Left renal pelvis (tissue), 4 donors: ENCODE data around the gene RAD51. TPM values are rescaled to one million over a fixed set of nuclear protein-coding genes. Genes with fewer than 3 reads are reported as not detected.
"Not testable (repeated sequence)": the region's sequence is repeated elsewhere in the genome, so short reads cannot be mapped to it uniquely, and the experiment has no call there.

ENCODE experiments used
- DNase-seq, 4 donors: peaks; one replicate each; pipeline ENCODE4 v3.0.0-alpha.2; 2013; ENCODE audit warnings: low read depth in 4 of 4, low spot score in 3 of 4
- polyA plus RNA-seq, 4 donors: library from polyadenylated mRNA; unstranded; fragments of 120-200 nt; gene quantifications; one replicate each; pipeline ENCODE4 v1.2.1, GENCODE V29; 2013; ENCODE audit not compliant: insufficient read length in 4 of 4

The RAD51 gene
- 10 to 100 TPM; 10.7 to 14.9 (median 13.3) TPM for polyA plus RNA-seq

DNA sequence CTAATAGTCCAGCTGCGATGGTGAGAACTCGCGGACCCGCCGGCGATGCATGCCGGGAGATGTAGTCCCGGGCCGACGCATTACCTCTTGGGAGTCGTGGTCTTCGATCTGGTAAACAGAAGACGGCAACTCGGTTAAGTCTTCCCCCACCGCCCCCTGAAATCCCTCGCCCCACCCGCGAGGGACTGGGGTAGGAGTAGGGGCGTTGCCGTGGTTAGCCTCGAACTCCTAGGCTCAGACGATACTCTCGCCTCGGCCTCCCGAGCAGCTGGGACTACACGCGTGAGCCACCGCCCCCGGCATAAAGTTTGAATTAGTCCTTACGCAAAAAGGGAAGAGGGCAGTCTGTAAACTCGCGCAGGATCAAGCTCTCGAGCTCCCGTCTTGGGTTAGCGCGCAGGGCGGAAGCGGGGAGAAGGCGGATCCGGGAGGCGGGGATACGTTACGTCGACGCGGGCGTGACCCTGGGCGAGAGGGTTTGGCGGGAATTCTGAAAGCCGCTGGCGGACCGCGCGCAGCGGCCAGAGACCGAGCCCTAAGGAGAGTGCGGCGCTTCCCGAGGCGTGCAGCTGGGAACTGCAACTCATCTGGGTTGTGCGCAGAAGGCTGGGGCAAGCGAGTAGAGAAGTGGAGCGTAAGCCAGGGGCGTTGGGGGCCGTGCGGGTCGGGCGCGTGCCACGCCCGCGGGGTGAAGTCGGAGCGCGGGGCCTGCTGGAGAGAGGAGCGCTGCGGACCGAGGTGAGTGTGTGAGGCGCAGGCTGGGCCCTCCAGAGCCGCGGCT is at the start of gene RAD51:
Gene RAD51 (plus strand): TSS at position 487 of the 781 bp plus-strand sequence. CDS start 3,585 bp downstream, outside the sequence.
- DNase-seq: peak; percentile 82 to 88 (median 84)

DNA sequence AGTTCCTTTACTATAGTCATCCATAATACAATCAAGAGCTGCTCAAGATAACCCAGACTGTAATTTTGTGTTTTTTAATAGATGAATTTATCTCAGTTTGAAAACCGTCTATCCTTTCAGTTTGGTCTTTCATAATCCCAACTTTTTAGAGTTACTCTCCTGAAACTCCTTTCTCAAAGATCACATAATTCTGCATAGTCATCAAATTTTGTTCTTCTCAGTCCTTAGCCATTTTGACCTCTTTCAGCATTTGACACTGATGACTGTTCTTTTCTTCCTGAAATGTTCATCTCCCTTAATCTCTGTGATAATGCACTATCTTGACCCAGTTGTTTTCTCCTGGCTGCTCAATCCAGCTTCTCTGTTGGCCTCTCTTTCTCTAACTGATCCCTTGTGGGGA is 47.5 kb upstream of the RAD51 start:
- no peak for DNase-seq

DNA sequence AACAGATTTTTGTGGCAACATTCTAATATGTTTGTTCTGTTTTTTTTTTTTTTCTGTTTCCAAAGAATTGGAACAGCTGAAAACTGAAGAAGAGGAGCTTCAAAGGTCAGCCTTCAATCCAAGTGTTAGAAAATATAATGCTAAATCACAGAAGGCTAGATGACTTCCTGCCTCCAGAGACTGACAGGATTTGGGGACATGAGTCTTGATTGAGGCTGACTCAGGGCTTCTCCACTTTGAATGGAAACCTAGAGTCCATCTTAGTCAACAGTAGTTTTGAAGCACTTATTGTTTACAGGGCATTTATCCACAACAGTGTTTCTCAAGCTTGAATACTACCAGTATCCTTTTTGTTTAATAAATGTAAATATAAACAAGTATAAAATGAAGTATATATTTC is 44.5 kb upstream of the RAD51 start:
- no peak for DNase-seq

DNA sequence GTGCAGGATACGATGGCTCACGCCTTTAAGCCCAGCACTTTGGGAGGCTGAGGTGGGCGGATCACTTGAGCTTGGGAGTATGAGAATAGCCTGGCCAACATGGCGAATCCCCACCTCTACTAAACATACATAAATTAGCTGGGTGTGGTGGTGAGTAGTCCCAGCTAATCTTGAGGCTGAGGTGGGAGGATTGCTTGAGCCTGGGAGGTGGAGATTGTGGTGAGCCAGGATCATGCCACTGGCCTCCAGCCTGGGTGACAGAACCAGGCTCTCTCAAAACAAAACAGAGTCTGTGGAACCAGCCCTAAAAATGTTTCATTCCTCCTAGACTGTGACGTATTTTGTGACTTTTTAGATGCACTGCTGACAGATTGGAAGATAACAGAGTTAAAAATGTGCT is 34.3 kb upstream of the RAD51 start:
- no peak for DNase-seq

DNA sequence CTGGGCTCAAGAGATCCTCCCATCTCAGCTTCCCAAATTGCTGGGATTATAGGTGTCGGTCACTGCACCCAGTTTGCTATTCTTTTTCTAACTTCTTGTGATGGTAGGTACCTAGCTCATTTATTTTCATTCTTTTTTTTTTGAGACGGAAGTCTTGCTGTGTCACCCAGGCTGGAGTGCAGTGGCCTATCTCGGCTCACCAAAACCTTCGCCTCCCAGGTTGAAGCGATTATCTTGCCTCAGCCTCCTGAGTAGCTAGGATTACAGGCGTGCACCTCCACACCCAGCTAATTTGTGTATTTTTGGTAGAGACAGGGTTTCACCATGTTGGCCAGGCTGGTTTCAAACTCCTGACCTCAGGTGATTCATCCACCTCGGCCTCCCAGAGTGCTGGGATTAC is 30.1 kb upstream of the RAD51 start:
- DNase-seq: no peak

DNA sequence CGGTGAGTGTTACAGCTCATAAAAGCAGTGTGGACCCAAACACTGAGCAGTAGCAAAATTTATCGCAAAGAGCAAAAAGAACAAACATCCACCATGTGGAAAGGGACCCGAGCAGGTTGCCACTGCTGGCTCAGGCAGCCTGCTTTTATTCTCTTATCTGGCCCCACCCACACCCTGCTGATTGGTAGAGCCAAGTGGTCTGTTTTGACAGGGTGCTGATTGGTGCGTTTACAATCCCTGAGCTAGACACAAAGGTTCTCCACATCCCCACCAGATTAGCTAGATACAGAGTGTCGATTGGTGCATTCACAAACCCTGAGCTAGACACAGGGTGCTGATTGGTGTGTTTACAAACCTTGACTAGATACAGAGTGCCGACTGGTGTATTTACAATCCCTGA is 18.7 kb upstream of the RAD51 start:
- not testable (repeated sequence) for DNase-seq

DNA sequence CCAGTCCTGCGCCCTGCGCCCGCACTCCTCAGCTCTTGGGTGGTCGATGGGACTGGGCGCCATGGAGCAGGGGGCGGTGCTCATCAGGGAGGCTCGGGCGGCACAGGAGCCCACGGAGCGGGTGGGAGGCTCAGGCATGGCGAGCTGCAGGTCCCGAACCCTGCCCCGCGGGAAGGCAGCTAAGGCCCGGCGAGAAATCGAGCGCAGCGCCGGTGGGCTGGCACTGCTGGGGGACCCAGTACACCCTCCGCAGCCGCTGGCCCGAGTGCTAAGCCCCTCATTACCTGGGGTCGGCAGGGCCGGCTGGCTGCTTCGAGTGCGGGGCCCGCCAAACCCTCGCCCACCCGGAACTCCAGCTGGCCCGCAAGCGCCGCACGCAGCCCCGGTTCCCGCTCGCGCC is 18.1 kb upstream of the RAD51 start:
- DNase-seq: not testable (repeated sequence)

DNA sequence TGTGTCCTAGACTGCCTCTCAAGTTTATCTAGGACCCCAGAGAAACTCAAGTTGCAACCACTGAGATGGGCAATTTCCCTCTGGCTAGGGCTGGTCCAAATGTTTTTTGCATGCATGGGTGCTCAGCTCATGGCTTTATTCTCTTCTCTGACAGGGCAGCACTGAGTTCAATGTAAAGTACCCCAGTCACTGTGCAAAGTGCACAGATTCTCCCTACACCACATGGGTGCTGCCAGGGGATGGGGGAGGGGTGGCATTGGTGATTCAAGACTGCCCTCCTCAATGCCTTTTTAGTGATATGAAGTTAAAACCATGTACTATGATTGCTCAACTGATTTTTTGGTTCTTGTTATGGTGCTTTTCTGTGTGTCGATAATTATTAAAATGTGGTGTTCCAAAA is 14.8 kb upstream of the RAD51 start:
- DNase-seq: no peak

DNA sequence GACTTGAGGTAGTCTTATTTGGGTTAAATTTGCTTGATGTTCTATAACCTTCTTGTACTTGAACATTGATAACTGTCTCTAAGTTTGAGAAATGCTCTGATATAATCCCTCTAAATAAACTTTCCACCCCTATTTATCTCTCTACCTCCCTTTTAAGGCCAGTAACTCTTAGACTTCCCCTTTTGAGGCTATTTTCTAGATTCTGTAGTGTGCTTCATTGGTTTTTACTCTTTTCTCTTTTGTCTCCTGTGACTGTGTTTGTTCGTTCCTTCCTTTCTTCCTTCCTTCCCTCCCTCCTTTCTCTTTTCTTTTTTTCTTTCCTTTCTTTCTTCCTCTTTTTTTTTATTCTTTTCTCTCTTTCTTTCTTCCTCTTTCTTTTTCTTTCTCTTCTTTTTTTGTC is 14.0 kb upstream of the RAD51 start:
- not testable (repeated sequence) for DNase-seq

DNA sequence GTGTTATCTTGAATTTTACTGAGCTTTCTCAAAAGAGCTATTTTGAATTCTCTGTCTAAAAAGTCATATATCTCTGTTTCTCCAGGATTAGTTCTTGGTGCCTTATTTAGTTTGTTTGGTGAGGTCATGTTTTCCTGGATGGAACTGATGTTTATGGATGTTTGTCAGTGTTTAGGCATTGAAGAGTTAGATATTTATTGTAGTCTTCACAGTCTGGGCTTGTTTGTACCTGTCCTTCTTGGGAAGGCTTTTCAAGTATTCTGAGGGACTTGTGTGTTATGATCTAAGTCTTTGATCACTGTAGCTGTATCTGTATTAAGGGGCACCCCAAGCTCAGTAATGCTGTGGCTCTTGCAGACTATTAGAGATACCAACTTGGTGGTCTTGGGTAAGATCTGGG is 10.6 kb upstream of the RAD51 start:
- DNase-seq: no peak

DNA sequence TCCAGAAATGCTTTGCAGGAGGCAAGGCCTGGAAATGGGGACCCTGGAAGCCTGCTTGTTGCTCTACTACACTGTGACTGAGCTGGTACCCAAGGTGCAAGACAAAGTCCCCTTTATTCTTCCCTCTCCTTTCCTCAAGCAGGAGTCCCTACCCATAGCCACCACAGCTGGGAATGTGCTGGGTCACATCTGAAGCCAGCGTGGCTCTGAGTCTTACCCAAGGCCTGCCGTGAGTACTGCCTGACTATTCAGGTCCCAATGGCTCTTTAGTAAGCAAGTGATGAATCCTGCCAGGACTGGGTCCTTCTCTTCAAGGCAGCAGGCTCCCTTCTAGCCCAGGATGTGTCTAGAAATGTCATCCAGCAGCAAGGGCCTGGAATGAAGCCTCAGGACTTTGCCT is 9.6 kb upstream of the RAD51 start:
- DNase-seq: no peak

DNA sequence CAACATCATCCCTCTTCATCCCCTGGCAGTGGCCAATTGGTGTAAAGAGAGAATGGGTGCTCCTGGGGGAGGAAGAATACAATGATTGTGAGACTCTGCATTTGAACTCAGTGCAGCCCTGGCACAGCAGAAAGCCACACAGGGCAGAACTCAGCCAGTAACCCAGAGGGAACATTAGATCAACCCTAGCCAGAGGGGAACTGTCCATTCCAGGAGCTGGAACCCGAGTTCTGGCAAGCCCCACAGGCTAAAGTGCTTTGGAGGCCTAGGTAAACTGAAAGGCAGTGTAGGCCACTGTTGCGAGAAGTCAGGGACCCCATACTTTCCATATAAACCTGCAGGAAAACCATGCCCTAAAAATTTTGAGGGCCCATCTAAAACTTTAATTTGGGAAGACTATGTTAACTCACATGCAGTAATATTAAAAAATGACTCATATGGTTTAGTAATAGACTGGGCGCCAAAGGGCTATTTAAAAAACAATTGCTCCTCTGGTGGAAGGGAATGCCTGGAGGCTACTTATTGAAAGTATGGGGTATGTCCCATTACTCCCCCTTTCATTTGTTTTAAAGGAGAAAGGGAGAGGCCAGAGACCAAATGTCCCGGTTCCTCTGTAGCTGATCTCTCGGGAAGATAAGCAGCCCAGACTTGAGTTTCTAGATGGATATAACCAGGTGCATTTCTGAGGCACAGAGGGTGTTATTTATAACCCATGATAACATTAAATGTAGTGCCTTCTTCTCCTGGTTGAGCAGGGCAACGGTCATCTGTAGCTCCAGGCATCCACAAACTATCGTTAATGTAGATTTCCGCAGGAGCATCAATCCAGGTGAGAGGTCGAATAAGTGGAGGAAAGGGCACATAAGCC is 5.8 kb upstream of the RAD51 start:
- DNase-seq: no peak

DNA sequence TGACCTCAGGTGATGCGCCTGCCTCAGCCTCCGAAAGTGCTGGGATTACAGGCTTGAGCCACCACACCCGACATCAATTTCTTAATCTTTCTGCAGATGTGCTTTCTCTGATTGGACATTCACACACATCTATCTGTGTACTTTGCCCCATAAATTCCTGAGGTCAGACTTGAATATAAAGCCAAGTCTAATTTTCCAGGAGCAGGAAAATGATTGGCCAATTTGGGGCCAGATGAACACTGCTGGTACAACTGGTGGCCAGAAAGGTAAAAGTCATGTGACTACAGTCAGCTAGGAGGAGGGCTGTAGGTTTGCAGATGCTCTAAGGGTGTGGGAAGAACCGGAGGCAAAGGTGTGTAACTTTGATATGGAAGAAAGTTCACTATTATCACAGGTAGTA is 3.2 kb upstream of the RAD51 start:
- DNase-seq: no peak

DNA sequence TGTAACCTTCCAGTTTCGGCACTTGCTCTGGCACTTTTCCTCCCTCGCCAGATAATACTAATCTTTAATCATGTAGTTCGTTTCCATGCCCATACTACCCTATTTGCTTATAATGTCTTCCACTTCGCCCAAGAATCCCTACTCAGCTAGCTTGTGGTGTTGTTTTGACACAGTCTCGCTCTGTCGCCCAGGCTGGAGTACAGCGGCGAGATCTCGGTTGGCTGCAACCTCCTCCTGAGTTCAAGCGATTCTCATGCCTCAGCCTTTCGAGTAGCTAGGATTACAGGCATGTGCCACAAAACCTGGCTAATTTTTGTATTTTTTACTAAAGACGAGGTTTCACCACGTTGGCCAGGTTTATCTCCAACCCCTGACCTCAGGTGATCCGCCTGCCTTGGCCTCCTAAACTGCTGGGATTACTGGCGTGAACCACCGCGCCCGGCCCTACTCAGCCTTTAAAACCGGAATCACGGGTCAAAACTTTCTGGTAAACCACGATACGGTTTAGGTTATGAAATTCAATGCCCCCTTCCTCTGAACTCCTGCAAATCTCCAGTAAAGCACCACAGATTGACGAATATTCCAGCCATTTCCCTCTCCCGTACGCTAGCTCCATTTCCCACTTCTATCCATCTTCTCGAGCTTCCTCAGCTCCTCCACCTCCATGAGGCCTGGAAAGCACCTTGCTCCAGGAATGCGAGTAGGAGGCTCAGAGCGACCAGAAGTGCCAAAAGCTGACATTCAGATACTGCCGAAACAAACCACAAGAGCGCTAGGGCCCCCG is 878 bp upstream of the RAD51 start:
- DNase-seq: no peak

DNA sequence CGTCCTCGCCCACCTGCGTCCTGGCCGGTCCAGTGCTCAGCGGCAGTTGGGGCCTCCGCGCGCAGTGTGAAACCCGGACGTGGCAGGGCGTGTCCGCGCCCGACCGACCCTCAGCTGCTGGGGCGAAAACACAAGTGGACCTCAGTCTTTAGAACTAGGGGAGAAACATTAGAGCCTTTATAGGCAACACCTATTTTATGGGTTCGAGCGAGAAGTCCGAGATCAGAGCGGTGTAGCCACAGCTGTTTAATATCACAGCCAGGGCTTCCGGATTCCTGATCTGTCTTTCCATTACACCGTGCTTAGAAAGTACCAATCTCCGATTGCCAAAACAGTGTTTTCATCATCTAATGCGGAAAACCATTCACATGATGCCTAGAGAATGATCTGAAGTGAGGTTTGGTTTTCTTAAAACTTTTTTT is 506 bp downstream of the RAD51 start:
- no peak for DNase-seq

DNA sequence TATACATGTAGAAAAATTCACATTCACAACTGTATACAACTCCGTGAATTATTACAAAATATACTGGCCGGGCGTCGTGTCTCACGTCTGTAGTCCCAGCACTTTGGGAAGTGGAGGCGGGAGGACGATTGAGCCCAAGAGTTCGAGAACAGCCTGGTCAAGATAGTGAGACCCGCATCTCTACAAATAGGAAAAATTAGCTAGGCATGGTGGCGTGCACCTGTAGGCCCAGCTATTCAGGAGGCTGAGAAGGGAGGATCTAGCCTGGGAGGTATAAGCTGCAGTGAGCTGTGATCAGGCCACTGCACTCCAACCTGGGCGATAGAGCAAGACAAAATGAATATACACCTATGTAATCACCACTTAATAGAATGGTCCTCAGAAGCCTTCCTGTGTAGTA is 1.3 kb downstream of the RAD51 start:
- DNase-seq: no peak

DNA sequence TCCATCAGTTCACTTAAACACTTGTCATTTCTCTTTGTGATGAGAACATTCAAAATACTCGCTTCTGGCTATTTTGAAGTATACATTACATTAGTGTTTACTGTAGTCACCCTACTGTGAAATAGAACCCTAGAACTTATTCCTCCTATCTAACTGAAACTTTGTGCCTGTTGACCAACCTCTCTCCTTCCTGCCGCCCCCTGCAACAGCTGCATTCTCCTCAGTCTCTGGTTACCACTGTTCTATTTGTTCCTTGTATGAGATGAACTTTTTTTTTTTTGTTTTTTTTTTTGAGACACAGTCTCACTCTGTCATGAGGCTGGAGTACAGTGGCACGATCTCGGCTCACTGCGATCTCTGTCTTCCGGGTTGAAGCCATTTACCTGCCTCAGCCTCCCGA is 2.9 kb downstream of the RAD51 start:
- DNase-seq: no peak

DNA sequence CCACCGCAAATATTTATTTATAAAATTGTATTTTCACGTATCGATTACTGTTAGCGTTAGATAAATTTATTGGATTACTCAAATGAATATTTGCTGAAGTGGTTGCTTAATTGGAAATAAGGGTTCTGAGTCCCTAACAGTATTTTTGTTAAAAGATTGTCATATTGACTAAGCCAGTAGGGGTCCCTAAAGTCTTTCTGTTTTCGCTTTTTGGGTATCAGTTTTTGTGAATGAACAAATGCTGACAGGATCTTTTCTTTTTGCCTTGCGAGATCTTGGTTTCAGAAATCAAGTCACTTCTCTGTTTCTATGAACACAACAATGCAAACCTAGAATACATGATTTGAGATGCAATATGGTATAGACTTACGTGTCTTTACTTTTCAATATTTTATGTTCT is 7.1 kb downstream of the RAD51 start:
- no peak for DNase-seq

DNA sequence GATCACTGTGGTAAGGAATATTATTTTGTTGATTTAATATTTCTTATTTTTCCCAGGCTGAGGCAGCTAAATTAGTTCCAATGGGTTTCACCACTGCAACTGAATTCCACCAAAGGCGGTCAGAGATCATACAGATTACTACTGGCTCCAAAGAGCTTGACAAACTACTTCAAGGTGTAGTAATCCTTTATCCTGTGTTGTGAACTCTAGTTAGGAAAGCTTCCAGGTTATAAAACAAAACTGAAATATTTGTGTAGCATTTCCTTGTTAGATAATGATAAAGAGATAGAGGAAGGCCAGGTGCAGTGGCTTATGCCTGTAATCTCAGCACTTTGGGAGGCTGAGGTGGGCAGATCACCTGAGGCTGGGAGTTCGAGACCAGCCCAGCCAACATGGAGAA is 11.1 kb downstream of the RAD51 start:
- no peak for DNase-seq

DNA sequence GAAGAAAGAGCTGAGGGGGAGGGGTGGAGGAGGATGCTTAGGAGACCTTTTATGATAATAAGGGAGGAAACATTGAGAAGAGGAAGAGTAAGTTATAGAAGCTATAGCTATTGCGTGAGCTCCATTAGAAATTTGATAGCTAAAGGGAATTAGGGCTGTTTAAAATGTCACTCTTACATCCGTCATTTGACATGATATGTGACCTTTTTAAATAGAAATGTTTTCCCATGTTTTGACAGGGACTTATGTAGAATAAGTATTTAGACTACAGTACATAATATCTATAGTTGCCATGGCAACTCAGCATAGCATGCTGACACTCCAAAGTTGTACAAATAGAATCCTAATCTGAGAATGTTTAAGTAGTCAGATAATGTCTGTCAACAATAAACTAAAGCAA is 19.2 kb downstream of the RAD51 start:
- no peak for DNase-seq

DNA sequence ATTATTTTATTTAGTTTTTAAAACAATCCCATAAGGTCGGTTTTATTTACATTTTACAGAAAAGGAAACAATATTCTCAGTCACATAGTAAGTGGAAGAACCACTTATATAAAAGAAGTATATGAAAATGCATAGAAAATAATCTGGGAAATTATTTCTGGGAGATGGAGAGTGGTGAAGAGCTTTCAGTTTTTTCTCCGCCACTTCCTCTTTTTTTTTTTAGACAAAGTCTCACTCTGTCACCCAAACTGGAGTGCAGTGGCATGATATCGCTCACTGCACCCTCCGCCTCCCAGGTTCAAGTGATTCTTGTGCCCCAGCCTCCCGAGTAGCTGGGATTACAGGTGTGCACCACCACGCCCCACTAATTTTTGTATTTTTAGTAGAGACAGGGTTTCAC is 21.2 kb downstream of the RAD51 start:
- no peak for DNase-seq
